Measurements from ENCODE around the gene PLK4. TPM values are rescaled to one million over a fixed set of nuclear protein-coding genes. Genes with fewer than 3 reads are reported as not detected.
"Not testable (repeated sequence)": the region's sequence is repeated elsewhere in the genome, so short reads cannot be mapped to it uniquely, and the experiment has no call there.

PLK4 gene
- total RNA-seq, 2 donors from 2014 or later = 1.2 to 2.1 TPM

- H3K36me3 ChIP-seq = no peaks in the 10 kb centered on the region
- no peaks in the 10 kb centered on the region for H3K27me3 ChIP-seq (replicated peaks; ENCODE audit: insufficient read depth)
- no peak overlapping the region for H3K27ac ChIP-seq
- TF ChIP-seq, protein P1, sequence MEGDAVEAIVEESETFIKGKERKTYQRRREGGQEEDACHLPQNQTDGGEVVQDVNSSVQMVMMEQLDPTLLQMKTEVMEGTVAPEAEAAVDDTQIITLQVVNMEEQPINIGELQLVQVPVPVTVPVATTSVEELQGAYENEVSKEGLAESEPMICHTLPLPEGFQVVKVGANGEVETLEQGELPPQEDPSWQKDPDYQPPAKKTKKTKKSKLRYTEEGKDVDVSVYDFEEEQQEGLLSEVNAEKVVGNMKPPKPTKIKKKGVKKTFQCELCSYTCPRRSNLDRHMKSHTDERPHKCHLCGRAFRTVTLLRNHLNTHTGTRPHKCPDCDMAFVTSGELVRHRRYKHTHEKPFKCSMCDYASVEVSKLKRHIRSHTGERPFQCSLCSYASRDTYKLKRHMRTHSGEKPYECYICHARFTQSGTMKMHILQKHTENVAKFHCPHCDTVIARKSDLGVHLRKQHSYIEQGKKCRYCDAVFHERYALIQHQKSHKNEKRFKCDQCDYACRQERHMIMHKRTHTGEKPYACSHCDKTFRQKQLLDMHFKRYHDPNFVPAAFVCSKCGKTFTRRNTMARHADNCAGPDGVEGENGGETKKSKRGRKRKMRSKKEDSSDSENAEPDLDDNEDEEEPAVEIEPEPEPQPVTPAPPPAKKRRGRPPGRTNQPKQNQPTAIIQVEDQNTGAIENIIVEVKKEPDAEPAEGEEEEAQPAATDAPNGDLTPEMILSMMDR (IDR thresholded peaks at IDR 0.05) = no peak
- H3K4me3 ChIP-seq = no peak overlapping the region
- H3K4me1 ChIP-seq (ENCODE audit: control insufficient read depth in 1 of 2, low read depth in 2 of 2) = no peaks in the 10 kb centered on the region
- no peak for ATAC-seq (ENCODE audit: insufficient number of reproducible peaks, low FRiP score, low read depth)
- no peaks in the 10 kb centered on the region for H3K9me3 ChIP-seq
- DNase-seq (ENCODE audit: low spot score) = no peak
These were observed 24.3 kb downstream of the PLK4 start for GRCh38 chr4:127905029-127905428.

DNA sequence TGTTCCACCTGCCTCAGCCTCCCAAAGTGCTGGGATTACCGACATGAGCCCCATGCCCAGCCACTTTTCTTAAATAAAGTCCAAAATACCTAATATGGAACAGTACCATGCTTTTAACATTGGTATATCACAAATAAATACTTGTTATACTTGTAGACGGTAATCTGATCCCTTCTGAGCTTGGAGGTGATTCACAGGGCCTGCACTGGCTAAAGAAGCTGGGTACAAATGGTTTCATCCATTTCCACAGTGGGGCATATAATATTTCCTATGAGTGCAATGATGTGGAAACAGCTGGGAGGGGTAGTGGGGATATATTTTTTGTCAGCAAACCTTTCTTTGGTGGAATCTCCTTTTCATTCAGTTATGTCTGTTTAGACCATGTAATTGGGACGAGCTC is 35.8 kb downstream of the PLK4 start:
- Histone ChIP-seq H3K27ac (no peak overlapping the region), H3K9me3 (no peaks in the 10 kb centered on the region), H3K4me1 (ENCODE audit: control insufficient read depth in 1 of 2, low read depth in 2 of 2) (no peaks in the 10 kb centered on the region), H3K36me3 (peaks cover 15% of the 10 kb centered on the region), H3K4me3 (no peak overlapping the region), H3K27me3 (replicated peaks; ENCODE audit: insufficient read depth) (no peaks in the 10 kb centered on the region)
- TF ChIP-seq, protein P1 (IDR thresholded peaks at IDR 0.05) = no peak
- no peak for ATAC-seq (ENCODE audit: insufficient number of reproducible peaks, low FRiP score, low read depth)
- no peak for DNase-seq (ENCODE audit: low spot score)

DNA sequence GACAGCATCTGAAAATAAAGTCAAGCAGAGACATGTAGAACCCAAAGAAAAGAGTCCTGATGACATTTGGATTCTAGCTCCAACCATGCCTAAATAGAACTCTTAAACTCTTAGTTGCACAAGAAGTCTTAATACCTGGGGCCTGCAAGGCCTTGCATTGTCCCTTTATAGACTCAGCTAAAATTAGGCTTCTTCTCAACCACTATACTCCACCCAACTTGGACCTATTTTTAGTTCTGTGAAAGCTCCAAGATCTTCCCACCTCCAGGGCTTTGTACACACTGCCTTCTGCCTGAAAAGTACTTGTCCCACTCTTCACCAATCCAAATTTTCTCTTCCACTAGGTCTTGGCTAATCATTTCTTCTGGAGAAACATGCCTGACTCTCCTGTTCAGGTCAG is 36.5 kb downstream of the PLK4 start:
- Histone ChIP-seq H3K4me1 (ENCODE audit: control insufficient read depth in 1 of 2, low read depth in 2 of 2) (no peaks in the 10 kb centered on the region), H3K9me3 (no peaks in the 10 kb centered on the region), H3K27me3 (replicated peaks; ENCODE audit: insufficient read depth) (no peaks in the 10 kb centered on the region), H3K36me3 (peaks cover 15% of the 10 kb centered on the region), H3K4me3 (no peak overlapping the region), H3K27ac (no peak overlapping the region)
- ATAC-seq (ENCODE audit: insufficient number of reproducible peaks, low FRiP score, low read depth) (no peak), DNase-seq (ENCODE audit: low spot score) (no peak)
- TF ChIP-seq, protein P1 (IDR thresholded peaks at IDR 0.05) = no peak

DNA sequence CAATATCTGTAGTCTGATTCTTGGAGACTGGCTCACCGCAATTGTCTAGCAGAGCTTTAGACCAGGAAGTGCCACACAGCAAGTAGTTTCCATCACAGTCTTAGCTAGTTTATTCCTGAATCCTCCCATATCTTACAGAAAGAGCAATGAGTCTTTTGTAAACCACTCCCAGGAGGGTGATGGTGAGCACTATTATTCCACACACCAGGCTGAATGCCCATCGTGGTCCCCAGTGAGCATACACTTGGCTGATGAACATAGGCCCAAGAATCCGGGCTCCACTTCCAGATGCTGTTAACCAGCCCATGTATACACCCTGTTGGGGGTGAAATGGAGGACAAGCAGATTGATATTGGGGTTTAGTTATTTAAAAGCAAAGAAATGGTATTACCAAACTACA is 39.8 kb downstream of the PLK4 start:
- H3K27ac ChIP-seq = no peak overlapping the region
- ATAC-seq (ENCODE audit: insufficient number of reproducible peaks, low FRiP score, low read depth) (no peak), DNase-seq (ENCODE audit: low spot score) (no peak)
- H3K4me1 ChIP-seq (ENCODE audit: control insufficient read depth in 1 of 2, low read depth in 2 of 2) = no peaks in the 10 kb centered on the region
- peaks cover 15% of the 10 kb centered on the region for H3K36me3 ChIP-seq
- TF ChIP-seq, protein P1 (IDR thresholded peaks at IDR 0.05) = no peak
- H3K27me3 ChIP-seq (replicated peaks; ENCODE audit: insufficient read depth) = no peaks in the 10 kb centered on the region
- no peak overlapping the region for H3K4me3 ChIP-seq
- no peaks in the 10 kb centered on the region for H3K9me3 ChIP-seq

DNA sequence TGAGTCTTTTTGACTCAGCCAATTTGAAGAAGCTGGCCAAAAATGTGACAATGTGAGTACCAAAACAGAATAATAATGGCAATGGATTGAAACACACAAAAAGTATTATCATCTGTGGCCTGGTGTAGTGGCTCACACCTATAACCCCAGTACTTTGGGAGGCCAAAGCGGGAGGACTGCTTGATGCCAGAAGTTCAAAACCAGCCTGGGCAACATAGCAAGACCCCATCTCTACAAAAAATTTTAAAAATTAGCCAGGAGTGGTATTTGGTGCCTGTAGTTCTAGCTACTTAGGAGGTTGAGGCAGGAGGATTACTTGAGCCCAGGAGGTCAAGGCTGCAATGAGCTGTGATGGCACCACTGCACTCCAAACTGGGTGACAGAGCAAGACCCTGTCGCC is 41.5 kb downstream of the PLK4 start:
- TF ChIP-seq, protein P1 (IDR thresholded peaks at IDR 0.05) = no peak
- Histone ChIP-seq H3K36me3 (peaks cover 19% of the 10 kb centered on the region), H3K9me3 (no peaks in the 10 kb centered on the region), H3K4me1 (ENCODE audit: control insufficient read depth in 1 of 2, low read depth in 2 of 2) (no peaks in the 10 kb centered on the region), H3K27me3 (replicated peaks; ENCODE audit: insufficient read depth) (no peaks in the 10 kb centered on the region), H3K27ac (no peak overlapping the region), H3K4me3 (no peak overlapping the region)
- ATAC-seq (ENCODE audit: insufficient number of reproducible peaks, low FRiP score, low read depth) (no peak), DNase-seq (ENCODE audit: low spot score) (no peak)

DNA sequence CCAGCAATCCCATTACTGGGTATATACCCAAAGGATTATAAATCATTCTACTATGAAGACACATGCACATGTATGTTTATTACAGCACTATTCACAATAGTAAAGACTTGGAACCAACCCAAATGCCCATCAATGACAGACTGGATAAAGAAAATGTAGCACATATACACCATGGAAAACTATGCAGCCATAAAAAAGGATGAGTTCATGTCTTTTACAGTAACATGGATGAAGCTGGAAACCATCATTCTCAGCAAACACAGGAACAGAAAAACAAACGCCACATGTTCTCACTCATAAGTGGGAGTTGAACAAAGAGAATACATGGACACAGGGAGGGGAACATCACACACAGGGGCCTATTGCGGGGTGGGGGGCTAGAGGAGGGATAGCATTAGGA is 45.0 kb downstream of the PLK4 start:
- not testable (repeated sequence) for ATAC-seq (ENCODE audit: insufficient number of reproducible peaks, low FRiP score, low read depth); H3K4me3 ChIP-seq; H3K27me3 ChIP-seq (replicated peaks; ENCODE audit: insufficient read depth); H3K9me3 ChIP-seq; H3K4me1 ChIP-seq (ENCODE audit: control insufficient read depth in 1 of 2, low read depth in 2 of 2); H3K27ac ChIP-seq; DNase-seq (ENCODE audit: low spot score)
- peaks cover 23% of the 10 kb centered on the region for H3K36me3 ChIP-seq

All from thoracic aorta (tissue), 2 donors.